ENCODE data around the gene CDH3.

The CDH3 gene

DNA sequence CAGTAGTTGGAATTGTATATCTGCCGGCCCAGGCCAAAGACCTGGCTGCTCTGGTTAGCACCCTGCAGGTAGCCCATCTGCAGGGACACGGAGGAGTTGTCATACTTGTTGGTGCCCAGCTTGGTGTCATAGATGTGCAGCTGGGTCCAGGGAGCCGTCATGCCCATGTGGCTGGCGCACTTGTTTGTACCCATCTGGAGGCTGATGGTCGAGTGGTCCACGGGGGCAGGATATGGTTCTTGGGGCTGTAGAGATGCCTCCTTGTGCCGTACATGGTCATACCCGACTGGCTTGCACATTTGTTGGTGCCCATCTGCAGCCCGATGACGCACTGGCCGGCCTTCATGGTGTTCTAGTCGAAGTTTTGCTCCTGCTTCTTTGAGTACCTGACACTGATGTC lies 6.0 kb downstream of the CDH3 start:
- no peak for DNase-seq (ENCODE audit: low read depth in 1 of 2, low spot score in 1 of 2)

DNA sequence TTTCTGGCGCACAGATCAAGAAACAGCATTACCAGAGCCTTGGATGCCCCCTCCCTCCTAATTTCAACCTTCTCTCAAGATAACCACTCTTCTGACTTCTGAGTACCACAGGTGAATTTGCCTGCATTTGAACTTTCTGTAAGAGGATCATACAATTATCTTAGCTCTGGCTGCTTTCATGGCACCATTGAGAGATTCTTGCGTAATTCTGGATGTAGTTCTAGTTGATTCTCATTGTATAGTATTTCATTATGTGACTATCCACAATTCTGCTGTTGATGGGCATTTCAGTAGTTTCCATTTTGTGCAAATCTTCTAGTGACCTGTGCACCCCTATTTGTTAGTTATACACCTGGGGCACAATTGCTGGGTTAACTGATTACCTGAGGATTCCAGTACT lies 7.5 kb downstream of the CDH3 start:
- DNase-seq (ENCODE audit: low read depth in 1 of 2, low spot score in 1 of 2) = no peak

DNA sequence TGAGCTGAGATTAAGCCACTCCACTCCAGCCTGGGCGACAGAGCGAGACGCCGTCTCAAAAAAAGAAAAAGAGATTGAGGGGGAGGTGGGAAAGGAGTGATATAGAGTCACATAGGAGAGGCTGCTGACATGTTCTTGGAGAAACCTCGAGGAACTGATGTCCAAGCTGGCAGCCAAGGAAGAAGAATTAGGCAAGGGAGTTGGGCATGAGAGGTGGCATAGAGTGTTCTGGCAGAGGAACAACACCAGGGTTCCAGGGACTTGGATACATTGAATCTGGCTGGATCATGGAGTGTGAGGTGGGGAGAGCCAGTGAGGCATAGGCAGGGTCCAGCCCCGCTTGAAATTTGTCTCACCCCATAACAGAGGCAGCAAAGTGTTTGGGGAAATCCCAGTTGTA lies 10.7 kb downstream of the CDH3 start:
- no peak for DNase-seq (ENCODE audit: low read depth in 1 of 2, low spot score in 1 of 2)

DNA sequence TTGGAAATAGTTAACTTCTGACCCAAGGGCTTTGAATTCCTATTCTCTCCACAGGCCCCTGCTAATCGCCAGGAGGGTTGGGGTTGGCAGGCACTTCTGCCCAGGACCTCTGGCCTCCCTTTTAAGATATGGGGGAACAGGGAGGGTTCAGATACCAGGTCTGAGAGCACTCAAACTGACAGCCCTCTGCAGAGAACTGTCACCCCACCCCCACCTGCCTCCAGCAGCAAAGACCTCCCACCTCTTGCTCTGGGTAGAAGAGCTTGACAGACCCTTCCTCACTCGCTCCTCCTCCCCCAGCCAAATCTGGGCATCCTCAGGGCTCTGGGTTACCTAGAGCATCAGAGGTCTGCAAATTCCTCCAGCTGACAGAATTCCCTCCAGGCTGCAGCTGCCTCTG lies 11.6 kb downstream of the CDH3 start:
- DNase-seq (ENCODE audit: low read depth in 1 of 2, low spot score in 1 of 2) = no peak

DNA sequence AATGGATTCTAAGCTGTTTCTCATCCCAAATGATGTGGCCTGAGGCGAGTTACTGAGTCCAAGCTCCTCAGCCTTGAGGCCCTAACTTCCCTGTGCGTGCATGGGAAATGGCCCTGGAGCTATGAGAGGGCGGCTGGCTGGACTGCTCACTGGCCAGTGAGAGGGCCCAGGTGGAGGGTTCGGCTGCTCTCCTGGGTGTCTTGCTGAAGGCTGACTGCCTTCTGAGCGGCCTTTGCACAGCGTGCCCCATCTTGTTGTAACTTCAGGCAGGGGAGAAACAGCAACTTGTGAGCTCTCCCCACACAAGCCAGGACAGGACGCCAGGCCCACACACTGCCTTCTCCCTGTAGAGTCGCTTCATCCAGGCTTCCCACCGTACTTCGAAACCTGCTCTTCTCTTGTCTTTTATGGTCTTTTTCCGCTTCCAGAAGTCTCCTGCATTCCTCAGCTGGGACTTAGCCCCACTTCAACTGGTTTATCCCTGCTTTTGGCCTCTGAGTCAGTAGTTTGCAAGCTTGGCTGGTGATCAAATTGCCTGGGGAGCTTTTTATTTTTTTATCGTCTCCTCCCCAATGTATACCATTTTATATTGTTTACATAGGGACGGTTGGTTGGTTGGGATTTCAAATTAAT lies 13.3 kb downstream of the CDH3 start:
- DNase-seq (ENCODE audit: low read depth in 1 of 2, low spot score in 1 of 2) = no peak

DNA sequence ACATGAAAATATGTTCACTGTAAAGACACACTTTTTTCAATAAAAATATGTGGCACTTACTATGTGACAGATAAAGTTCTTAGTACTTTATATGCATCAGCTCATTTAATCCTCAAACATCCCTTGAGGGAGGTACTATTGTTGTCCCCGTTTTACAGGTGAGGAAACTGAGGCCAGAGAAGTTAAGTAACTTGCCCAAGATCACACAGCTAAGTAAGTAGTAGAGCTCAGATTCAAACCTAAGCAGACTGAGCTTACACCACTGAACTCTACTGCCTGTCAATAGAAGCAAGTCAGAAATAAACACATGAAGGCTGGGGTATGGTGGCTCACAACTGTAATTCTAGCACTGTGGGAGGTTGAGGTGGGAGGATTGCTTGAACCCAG lies 13.9 kb downstream of the CDH3 start:
- DNase-seq (ENCODE audit: low read depth in 1 of 2, low spot score in 1 of 2) = no peak

DNA sequence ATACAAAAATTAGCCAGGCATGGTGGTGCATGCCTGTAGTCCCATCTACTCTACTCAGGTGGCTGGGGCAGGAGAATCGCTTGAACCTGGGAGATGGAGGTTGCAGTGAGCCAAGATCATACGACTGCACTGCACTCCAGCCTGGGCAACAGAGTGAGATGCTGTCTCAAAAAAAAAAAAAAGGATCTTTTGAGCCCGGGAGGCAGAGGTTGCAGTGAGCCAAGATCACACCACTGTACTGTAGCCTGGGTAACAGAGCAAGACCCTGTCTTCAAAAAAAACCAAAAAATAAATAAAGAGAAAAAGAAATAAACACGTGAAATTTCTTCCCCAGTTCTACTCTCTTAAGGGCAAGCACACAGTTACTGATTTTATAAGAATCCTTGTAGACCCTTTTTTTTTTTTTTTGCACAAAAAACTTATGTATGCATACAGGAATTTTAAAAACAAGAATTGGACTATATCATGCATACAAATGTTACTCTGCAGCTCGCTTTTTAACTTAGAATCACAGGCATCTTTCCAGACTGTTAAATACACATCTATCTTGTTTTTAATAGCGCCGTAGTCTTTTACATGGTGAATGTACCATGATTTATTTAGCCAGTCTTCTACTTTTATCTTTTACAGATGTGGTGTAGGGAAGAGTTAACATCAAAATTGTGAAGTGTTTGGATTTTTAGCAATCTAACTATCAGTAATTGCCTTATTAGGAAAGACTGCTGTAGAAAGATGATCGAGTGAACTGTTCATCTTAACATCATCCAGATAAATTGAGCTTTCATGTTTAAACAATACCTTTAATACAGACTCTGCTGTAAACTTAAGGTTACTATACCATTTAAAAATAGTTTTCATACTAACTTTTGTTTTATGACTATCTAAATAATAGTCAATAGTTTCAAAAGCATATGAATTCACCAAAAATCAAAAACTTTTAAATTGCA lies 14.6 kb downstream of the CDH3 start:
- DNase-seq (ENCODE audit: low read depth in 1 of 2, low spot score in 1 of 2) = no peak

DNA sequence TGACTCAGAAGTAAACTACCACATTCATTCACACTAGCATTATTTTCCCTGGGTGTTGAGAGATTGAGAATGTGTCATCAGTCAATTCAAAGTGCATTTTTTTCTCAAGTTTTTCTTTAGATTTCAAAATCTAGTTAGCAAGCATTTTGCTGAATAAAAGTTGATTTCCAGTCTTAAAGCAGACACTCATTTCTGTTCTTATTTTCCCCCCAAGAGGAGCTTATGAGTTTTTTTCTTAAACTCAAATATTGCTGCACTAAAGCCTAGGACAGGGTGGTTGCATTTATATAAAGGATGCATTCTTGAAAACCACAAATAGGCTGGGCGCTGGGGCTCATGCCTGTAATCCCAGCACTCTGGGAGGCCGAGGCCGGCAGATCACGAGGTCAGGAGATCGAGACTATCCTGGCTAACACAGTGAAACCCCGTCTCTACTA lies 15.3 kb downstream of the CDH3 start:
- DNase-seq (ENCODE audit: low read depth in 1 of 2, low spot score in 1 of 2) = no peak

DNA sequence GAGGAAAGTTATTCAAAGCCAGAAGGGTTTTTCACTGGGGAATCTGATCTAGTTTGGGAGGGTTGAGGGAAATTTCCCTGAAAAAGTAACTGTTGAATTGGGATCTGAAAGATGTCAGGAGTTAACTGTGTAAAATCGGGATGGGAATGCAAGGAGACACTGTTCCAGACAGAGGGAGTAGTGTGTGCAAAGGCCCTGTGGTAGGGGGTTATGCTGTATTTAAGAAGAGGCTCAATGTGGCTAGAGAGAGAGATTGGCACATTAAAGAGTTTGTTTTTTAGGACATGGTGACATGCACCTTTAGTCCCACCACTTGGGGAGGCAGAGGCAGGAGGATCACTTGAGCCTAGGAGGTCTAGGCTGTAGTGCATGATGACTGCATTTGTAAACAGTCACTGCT lies 16.9 kb downstream of the CDH3 start:
- DNase-seq (ENCODE audit: low read depth in 1 of 2, low spot score in 1 of 2) = no peak

DNA sequence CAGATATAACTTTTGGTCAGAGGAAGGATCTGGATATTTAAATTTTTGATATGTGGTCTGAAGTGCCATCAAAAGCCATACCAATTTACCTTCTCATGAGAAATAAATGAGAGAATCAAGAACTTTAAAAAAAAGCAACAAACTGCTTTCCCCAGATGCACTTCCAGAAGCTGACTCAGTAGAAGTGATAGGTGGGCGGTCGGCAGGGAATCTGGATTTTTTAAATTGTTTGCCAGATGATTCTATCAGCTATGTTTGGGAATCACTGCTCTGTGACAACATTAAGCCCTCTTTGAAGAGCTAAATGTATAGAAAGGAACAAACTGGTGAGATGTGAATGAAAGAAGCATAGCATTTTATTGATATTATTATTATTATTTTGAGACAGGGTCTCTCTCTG lies 19.2 kb downstream of the CDH3 start:
- DNase-seq (ENCODE audit: low read depth in 1 of 2, low spot score in 1 of 2) = no peak

DNA sequence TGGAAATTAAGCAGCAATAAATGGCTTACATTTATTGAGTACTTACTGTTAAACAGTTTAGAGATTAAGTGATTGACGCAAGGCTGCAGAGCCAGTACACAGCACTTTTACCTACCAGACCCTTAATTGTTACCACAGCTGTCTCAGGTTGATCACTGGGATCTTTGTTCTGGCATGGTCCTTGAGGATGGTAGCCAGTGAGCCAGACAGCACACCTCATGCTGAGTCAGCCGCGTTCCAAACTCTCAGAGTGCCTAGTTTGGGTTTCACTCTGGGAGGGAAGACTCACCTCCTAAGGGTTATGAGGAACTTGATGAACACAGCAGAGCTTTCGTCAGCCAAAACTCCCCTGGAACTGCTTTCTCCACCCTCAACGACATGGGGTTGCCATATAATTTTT lies 20.4 kb downstream of the CDH3 start:
- DNase-seq (ENCODE audit: low read depth in 1 of 2, low spot score in 1 of 2) = no peak

DNA sequence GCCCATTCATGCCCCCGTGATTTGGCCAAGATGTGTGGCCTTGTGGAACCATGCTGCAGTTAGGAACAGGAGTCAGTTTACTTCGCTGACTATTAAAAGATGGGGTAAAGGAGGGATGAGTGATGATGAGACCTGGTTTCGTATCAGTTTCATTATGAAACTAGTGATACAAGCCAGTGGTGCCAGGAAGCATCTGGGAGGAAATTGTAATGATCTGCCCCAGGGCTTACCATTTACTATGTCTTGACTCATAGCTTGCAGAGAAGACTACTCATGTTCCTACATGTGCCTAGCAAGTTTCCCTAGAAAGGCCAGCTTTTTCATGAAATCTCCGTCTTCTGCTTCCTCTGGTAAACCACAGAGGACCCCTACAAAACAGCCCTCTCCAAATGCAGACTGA lies 23.2 kb downstream of the CDH3 start:
- no peak for DNase-seq (ENCODE audit: low read depth in 1 of 2, low spot score in 1 of 2)

DNA sequence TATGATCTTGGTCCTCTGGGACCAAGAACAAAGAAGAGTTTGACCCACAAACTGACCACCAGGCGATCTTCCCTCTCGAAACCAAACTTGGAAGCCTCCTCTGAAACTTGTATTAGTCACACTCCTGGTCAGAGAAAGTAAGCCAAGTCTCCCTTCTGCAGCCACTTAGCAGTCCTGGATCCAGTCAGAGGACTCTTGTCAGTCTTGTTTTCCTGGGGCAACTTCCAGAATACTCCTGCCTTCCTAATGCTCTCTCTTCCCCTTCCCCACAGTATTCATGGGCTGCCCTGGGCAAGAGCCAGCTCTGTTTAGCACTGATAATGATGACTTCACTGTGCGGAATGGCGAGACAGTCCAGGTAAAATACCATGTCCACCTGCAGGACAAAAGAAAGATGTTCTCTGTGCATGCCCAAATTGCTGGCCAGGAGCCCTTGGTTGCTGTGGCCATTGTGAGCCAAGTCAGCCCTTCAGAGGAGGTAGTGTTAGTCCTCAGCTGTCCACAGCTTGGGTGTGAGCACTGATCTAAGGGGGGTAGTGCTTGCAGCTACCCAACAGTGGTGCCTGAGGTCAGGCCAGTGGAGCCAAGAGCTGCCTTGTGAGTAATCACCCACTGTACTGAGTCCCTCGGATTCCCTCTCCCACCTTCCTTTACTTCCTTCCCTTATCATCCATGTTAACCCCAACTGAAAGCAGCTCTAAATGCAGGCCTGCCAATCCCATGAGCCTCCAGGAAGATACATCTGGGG lies 31.2 kb downstream of the CDH3 start:
- DNase-seq (ENCODE audit: low read depth in 1 of 2, low spot score in 1 of 2) = no peak

DNA sequence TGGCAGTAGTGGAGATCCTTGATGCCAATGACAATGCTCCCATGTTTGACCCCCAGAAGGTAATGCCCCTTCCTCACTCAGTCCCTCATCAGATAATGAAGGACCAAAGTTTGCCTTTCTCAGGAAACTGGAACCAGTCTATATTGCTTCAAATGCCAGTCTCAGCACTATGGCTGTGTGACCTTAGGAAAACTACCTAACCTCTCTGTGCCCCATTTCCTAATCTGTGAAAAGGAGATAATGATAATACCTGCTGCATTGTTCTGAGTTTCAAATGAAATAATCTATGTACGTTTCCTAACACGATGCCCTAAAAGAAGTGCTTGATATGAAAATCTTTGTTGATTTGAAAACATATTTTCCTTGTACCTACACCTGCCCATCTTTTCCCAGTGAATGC lies 35.9 kb downstream of the CDH3 start:
- no peak for DNase-seq (ENCODE audit: low read depth in 1 of 2, low spot score in 1 of 2)

DNA sequence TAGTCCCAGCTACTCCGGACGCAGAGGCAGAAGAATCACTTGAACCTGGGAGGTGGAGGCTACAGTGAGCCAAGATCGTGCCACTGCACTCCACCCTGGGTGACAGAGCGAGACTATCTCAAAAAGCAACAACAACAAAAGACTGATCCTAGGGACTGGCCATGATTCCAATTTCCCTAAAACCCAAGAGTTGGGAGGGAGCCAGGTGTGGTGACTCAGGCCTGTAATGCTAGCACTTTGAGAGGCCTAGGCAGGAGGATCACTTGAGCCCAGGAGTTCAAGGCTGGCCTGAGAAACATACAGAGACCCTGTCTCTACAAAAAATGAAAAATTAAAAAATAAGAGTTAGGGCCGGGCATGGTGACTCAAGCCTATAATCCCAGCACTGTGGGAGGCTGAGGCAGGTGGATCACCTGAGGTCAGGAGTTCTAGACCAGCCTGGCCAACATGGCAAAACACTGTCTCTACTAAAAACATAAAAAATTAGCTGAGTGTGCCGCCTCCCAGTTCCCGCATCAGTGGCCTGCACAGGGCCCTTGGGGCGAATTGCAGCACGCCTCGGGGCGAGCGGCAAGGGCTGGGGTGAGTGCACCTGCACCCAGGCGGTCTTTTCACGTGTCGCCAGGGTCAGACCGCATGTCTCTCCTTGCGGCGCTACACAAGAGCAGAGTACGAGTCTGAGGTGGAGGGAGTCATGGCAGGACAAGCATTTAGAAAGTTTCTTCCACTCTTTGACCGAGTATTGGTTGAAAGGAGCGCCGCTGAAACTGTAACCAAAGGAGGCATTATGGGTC lies 40.8 kb downstream of the CDH3 start:
- DNase-seq (ENCODE audit: low read depth in 1 of 2, low spot score in 1 of 2) = no peak

DNA sequence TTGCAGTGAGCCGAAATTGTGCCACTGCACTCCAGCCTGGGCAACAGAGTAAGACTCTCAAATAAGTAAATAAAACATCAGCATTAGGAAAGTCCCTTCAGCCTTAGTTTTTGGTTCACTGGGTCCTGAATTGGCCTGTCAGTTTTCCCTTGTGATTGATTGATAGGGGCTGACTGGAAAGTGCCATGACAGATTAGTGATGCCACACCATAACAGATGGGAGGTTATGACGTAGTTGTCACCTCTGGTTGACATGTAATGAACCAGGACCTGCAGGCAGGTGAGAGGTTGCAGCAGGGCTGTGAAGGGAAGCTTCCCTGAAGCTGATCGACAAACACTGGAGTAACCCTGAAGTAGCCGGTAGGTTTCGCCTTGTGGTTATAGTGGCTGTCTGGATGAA lies 41.8 kb downstream of the CDH3 start:
- no peak for DNase-seq (ENCODE audit: low read depth in 1 of 2, low spot score in 1 of 2)

DNA sequence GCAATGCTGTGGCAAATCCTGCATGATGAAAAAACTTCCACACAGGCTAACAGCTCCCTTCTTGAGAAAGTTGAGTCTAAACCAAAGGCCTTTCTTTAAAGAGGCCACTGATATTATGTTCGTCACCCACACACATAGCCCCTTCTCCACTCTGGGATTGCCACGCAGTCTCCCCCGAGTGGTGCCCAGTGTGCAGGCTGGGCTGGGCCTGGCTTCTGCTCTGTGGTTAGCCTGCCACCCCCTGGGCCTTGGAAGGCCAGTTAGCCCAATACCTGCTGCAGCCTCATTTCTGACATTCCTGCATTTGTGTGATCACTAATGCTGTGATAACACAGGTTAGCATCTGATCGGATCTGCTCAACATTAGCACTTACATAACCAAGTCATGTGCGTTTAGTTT lies 44.8 kb downstream of the CDH3 start:
- DNase-seq (ENCODE audit: low read depth in 1 of 2, low spot score in 1 of 2) = no peak

DNA sequence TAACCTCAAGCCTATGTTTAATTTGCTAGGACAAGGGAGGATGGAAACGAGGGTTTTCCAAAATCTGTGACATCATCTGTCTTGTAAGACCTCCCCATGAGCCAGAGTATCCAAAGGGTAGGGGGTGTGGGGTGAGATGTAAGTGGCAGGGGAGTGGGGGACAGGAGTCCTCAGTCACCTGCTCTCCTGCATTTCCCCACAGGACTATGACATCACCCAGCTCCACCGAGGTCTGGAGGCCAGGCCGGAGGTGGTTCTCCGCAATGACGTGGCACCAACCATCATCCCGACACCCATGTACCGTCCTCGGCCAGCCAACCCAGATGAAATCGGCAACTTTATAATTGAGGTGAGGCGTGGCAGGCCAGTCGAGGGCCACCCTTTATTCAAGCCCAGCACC lies 50.5 kb downstream of the CDH3 start:
- DNase-seq (ENCODE audit: low read depth in 1 of 2, low spot score in 1 of 2) = no peak

DNA sequence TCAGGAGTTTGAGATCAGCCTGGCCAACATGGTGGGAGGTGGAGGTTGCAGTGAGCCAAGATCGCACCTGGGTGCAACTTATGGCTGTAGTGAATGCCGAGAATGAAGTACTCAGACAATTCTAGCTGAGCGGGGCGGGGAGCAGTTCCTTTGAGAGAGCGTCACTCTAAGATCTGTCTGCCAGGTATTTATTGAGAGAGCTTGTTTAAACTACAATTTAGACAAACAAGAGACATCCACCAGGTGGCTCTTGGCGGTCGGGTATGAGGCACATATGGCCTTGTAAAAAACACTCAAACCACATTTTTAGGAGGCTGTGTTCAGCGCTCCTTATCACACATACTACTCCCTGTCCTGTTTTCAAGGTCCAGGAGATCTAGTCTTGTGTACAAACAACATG lies 51.4 kb downstream of the CDH3 start:
- DNase-seq (ENCODE audit: low read depth in 1 of 2, low spot score in 1 of 2) = no peak

DNA sequence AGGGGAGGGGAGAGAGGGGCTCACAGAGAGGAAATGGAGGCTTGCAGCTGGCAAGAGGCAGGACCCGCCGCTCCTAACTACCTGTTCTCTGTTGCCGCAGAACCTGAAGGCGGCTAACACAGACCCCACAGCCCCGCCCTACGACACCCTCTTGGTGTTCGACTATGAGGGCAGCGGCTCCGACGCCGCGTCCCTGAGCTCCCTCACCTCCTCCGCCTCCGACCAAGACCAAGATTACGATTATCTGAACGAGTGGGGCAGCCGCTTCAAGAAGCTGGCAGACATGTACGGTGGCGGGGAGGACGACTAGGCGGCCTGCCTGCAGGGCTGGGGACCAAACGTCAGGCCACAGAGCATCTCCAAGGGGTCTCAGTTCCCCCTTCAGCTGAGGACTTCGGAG lies 53.0 kb downstream of the CDH3 start:
- DNase-seq (ENCODE audit: low read depth in 1 of 2, low spot score in 1 of 2) = no peak

DNA sequence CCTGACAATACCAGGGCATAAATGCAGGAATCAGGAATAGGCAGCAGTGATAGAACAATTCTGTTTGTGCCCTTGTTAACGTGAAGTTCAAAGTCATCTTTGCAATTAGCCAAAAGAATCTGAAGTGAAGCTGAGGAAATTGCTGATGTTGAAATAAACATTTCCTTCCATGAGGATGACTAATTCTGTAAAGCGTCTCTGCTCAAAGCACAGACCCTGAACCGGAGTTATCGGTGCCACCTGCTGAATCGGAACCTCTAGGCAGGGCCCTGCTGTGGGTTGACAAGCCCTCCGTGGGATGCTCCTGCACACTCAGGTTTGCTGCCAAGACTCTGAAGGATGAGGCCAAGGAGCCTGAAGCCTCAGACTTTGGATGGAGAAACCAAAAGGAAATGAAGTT lies 55.0 kb downstream of the CDH3 start:
- DNase-seq (ENCODE audit: low read depth in 1 of 2, low spot score in 1 of 2) = no peak

All from stimulated activated CD4-positive, alpha-beta T cell treated with anti-CD3 and anti-CD28 coated beads, Interleukin-15, amount 100 ng/mL, for 1 hour (primary cell).